ENCODE data around the gene UBXN7.

DNA sequence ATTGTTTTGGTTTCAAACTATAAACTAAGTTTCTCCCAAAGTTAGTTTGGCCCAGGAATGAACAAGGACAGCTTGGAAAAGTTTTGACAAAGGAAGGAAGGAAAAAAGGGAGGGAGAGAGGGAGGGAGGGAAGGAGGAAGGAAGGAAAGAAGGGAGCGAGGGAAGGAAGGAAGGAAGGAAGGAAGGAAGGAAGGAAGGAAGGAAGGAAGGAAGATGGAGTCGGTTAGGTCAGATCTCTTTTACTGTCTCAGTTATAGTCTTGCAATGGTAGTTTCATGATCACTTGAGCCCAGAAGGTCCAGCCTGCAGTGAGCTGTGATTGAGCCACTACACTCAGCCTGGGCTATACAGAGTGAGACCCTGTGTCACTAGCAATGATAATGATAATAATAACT is 12.3 kb upstream of the UBXN7 start:
- TF ChIP-seq, protein P1, sequence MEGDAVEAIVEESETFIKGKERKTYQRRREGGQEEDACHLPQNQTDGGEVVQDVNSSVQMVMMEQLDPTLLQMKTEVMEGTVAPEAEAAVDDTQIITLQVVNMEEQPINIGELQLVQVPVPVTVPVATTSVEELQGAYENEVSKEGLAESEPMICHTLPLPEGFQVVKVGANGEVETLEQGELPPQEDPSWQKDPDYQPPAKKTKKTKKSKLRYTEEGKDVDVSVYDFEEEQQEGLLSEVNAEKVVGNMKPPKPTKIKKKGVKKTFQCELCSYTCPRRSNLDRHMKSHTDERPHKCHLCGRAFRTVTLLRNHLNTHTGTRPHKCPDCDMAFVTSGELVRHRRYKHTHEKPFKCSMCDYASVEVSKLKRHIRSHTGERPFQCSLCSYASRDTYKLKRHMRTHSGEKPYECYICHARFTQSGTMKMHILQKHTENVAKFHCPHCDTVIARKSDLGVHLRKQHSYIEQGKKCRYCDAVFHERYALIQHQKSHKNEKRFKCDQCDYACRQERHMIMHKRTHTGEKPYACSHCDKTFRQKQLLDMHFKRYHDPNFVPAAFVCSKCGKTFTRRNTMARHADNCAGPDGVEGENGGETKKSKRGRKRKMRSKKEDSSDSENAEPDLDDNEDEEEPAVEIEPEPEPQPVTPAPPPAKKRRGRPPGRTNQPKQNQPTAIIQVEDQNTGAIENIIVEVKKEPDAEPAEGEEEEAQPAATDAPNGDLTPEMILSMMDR (IDR thresholded peaks at IDR 0.05) = no peak
- TF ChIP-seq POLR2AphosphoS5 (IDR thresholded peaks at IDR 0.05; ENCODE audit: low read depth, low read length) = no peak
- TF ChIP-seq SIN3A (IDR thresholded peaks at IDR 0.05; ENCODE audit: borderline replicate concordance, insufficient read depth, low read depth, low read length) = no peak
- TF ChIP-seq TCF7L2 (IDR thresholded peaks at IDR 0.05; ENCODE audit: low read depth, low read length) = no peak
- TF ChIP-seq, protein P2, sequence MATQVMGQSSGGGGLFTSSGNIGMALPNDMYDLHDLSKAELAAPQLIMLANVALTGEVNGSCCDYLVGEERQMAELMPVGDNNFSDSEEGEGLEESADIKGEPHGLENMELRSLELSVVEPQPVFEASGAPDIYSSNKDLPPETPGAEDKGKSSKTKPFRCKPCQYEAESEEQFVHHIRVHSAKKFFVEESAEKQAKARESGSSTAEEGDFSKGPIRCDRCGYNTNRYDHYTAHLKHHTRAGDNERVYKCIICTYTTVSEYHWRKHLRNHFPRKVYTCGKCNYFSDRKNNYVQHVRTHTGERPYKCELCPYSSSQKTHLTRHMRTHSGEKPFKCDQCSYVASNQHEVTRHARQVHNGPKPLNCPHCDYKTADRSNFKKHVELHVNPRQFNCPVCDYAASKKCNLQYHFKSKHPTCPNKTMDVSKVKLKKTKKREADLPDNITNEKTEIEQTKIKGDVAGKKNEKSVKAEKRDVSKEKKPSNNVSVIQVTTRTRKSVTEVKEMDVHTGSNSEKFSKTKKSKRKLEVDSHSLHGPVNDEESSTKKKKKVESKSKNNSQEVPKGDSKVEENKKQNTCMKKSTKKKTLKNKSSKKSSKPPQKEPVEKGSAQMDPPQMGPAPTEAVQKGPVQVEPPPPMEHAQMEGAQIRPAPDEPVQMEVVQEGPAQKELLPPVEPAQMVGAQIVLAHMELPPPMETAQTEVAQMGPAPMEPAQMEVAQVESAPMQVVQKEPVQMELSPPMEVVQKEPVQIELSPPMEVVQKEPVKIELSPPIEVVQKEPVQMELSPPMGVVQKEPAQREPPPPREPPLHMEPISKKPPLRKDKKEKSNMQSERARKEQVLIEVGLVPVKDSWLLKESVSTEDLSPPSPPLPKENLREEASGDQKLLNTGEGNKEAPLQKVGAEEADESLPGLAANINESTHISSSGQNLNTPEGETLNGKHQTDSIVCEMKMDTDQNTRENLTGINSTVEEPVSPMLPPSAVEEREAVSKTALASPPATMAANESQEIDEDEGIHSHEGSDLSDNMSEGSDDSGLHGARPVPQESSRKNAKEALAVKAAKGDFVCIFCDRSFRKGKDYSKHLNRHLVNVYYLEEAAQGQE (IDR thresholded peaks at IDR 0.05; ENCODE audit: insufficient read depth in 1 of 2, low read depth in 2 of 2, low read length in 1 of 2) = no peak
